SK-N-SH (cell line): ENCODE measurements around the gene ARHGDIA.

Experiments used
- CTCF ChIP-seq: fragments of 200-600 bp; sonication (generic); IDR thresholded peaks from 2 replicates; pipeline ENCODE4 v1.6.1; 2017; ENCODE audit warnings: antibody characterized with exemption, mild to moderate bottlenecking, moderate library complexity
- EZH2phosphoT487 ChIP-seq: fragments of 200-600 bp; sonication (generic); IDR thresholded peaks from 2 replicates; pipeline ENCODE4 v1.6.1; 2017; ENCODE audit warnings: low read depth, mixed run types, mild to moderate bottlenecking, antibody characterized with exemption, moderate library complexity, borderline replicate concordance
- FOSL2 ChIP-seq: IDR thresholded peaks from 2 replicates; pipeline ENCODE4 v1.4.0; 2012; ENCODE audit warnings: low read depth, mild to moderate bottlenecking, moderate library complexity, borderline replicate concordance
- MAX ChIP-seq: IDR thresholded peaks from 2 replicates; pipeline ENCODE4 v1.4.0; 2012; ENCODE audit warnings: low read depth
- NFIC ChIP-seq: IDR thresholded peaks from 2 replicates; pipeline ENCODE4 v1.4.0; 2012; ENCODE audit warnings: borderline replicate concordance
- POLR2AphosphoS5 ChIP-seq: IDR thresholded peaks from 2 replicates; pipeline ENCODE4 v1.6.1; 2012; ENCODE audit warnings: low read depth, low read length
- RCOR1 ChIP-seq: fragments of 150-350 bp; IDR thresholded peaks from 2 replicates; pipeline ENCODE4 v1.6.1; 2017; ENCODE audit warnings: antibody characterized with exemption, low read length
- REST ChIP-seq: IDR thresholded peaks from 2 replicates; pipeline ENCODE4 v1.6.1; 2012; ENCODE audit warnings: mild to moderate bottlenecking, low read depth, low read length, moderate library complexity
- SIN3A ChIP-seq: IDR thresholded peaks from 2 replicates; pipeline ENCODE4 v1.6.1; 2012; ENCODE audit warnings: low read depth, mild to moderate bottlenecking, low read length, moderate library complexity, borderline replicate concordance
- SMC3 ChIP-seq: IDR thresholded peaks from 2 replicates; pipeline ENCODE4 v1.6.1; 2012; ENCODE audit warnings: low read depth, low read length, improper control_type of control experiment
- ZBTB33 ChIP-seq: IDR thresholded peaks from 2 replicates; pipeline ENCODE4 v1.4.0; 2012; ENCODE audit warnings: low read depth, borderline replicate concordance

DNA sequence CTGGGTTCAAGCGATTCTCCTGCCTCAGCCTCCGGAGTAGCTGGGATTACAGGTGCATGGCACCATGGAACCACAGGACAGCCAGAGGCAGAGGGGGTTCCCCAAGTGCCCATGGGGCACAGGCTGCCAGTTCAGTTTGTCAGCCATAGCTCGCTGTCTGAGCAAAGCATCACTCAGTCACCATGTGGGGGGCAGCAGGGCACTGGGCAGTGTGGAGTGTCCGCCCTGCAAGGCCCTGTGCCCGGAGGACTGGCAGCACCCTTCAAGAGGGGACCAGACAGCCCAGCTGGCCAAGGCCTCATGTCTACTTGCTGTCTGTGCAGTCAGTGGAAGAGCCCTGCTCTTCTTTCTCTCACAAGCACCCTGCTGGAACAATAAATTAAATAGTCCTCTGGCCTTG, 13.8 kb upstream of the ARHGDIA start:
- TF ChIP-seq CTCF (no peak), SIN3A (no peak), ZBTB33 (no peak), POLR2AphosphoS5 (no peak), MAX (no peak), RCOR1 (no peak), SMC3 (no peak), FOSL2 (no peak), REST (no peak), EZH2phosphoT487 (no peak), NFIC (no peak)
